Activated CD4-positive, alpha-beta memory T cell treated with anti-CD3 and anti-CD28 coated beads for 36 hours (primary cell): Measurements from ENCODE around the gene MVB12B. TPM values are rescaled to one million over a fixed set of nuclear protein-coding genes. Genes with fewer than 3 reads are reported as not detected.

Source experiments
- CTCF ChIA-PET: fragments of 350-600 bp; sonication (Branson Sonifier 250); formaldehyde crosslinking; loops from one replicate; lab custom pipeline; 2021; ENCODE audit warnings: antibody characterized with exemption, inconsistent platforms; lab: Charles Lee
- POLR2A ChIA-PET: fragments of 350-600 bp; sonication (Branson Sonifier 250); formaldehyde crosslinking; loops from one replicate; lab custom pipeline; 2021; ENCODE audit warnings: antibody characterized with exemption; lab: Charles Lee
- DNase-seq: peaks from one replicate; pipeline ENCODE4 v3.0.0-alpha.2; 2020
- H3K27ac Mint-ChIP-seq: one replicate; pipeline ENCODE4 v1.8.0; 2021; ENCODE audit warnings: mixed read lengths
- H3K27me3 Mint-ChIP-seq: one replicate; pipeline ENCODE4 v1.8.0; 2021; ENCODE audit warnings: mixed read lengths
- H3K36me3 Mint-ChIP-seq: one replicate; pipeline ENCODE4 v1.8.0; 2021; ENCODE audit warnings: mixed read lengths
- H3K4me1 Mint-ChIP-seq: one replicate; pipeline ENCODE4 v1.8.0; 2021; ENCODE audit warnings: low read depth, mixed read lengths
- H3K4me3 Mint-ChIP-seq: one replicate; pipeline ENCODE4 v1.8.0; 2021; ENCODE audit warnings: mild to moderate bottlenecking, mixed read lengths
- H3K9me3 Mint-ChIP-seq: one replicate; pipeline ENCODE4 v1.8.0; 2021; ENCODE audit warnings: mixed read lengths
- intact Hi-C: fragments of 100-400 bp; cut with micrococcal nuclease; formaldehyde crosslinking; loops from one replicate; pipeline ENCODE4 v1.15.1; 2023
- total RNA-seq, 2 experiments: library from RNA; stranded (reverse); gene quantifications; one replicate each; pipeline ENCODE4 v1.2.3, GENCODE V29; 2021

Gene MVB12B
- total RNA-seq, 2 experiments from 2014 or later, result 1.1 to 1.4 TPM

DNA sequence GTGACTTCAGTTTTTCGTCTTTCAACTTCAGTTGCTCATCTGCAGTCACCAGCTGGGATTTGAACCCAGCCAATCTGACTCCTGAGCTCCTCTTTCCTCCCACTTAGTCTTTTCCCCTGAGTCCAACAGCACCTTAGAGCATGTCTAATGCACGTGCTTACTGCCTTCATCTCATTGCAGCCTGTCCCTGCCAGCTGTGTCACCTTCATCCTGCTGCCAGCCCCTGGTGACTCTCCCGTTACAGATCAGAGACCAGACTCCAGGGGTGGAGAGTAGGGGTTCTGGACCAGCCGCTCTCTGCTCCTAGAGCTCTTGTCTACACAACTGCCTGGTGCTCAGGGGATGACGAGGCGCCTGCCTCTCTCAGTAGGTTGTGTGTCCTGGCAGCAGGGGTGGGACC is 154.2 kb downstream of the MVB12B start:
- Mint-ChIP-seq H3K4me3 (no peak overlapping the region), H3K27me3 (no peaks in the 10 kb centered on the region), H3K9me3 (peaks cover 4% of the 10 kb centered on the region), H3K27ac (no peak overlapping the region), H3K36me3 (no peaks in the 10 kb centered on the region), H3K4me1 (peaks cover 9% of the 10 kb centered on the region)
- ChIA-PET POLR2A (no interaction called here), CTCF (interaction anchor here (1.1 to 1.6 kb wide), 2 partner anchors 10 to 21 kb away, joined by 3 to 17 read pairs; no protein-coding TSS in a partner anchor)
- intact Hi-C loops, result no loop called here
- DNase-seq, result no peak

DNA sequence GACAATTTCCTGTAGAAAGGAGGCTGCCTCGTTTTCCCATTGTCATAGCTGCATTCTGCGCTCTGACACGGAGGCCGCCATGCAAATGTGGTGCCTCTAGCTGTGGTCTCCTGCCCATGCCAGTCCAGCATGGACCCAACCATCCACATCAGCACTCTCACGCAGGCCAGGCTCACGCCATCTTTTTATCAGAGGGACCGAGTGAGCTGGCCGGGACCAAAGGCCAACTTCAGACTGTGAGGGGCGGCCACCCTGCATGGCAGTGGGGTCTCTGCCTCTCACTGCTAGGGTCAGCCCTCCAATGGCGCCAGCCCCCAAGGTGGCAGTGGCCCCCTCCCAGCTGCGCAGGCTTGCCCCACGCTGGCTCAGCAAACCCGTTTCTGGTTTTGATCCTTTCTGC is 155.2 kb downstream of the MVB12B start:
- no peak overlapping the region for H3K27ac Mint-ChIP-seq
- no peaks in the 10 kb centered on the region for H3K27me3 Mint-ChIP-seq
- peaks cover 4% of the 10 kb centered on the region for H3K9me3 Mint-ChIP-seq
- CTCF ChIA-PET, result interaction anchor here (0.7 to 1.7 kb wide), 5 partner anchors 9 to 69 kb away, joined by 3 to 17 read pairs (median 5); no protein-coding TSS in a partner anchor
- no peaks in the 10 kb centered on the region for H3K36me3 Mint-ChIP-seq
- POLR2A ChIA-PET, result no interaction called here
- intact Hi-C loops, result no loop called here
- peaks cover 9% of the 10 kb centered on the region for H3K4me1 Mint-ChIP-seq
- DNase-seq, result no peak
- no peak overlapping the region for H3K4me3 Mint-ChIP-seq

DNA sequence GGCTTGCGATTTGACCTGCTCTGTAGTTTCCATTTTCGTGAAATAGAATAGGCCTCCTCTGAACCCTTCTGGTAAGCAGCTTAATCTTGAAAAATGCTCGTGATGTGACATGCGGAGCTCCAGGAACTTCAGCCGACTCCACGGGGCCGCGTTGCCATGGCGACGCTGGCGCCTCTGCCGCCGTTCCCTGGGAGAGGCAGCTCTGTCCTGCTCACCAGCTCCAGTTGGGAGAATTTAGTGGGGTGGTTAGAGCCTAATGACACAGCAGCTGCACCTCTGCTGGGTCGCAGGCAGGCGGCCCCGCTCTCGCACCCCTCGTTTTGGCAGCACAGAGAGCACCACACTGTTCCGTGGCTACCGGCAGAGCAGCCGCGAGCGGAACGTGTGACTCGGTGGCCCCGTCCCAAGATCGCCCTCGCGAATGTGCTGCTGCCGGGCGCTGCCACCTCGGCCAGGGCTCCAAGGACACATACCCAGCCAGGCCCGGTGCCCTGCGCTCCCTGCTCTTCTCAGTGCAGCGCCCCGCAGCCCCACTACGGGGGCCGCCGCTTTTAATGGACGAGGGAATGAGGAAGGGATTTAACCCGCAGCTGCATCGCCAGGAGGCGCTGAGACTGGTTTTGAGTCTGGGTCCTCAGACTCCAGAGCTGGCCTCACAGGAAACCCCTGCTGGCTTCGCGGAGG is 155.9 kb downstream of the MVB12B start:
- no peak for DNase-seq
- H3K36me3 Mint-ChIP-seq, result no peaks in the 10 kb centered on the region
- POLR2A ChIA-PET, result interaction anchor here (1.1 to 1.2 kb wide), 2 partner anchors 8 to 10 kb away, joined by 3 read pairs; no protein-coding TSS in a partner anchor
- intact Hi-C loops, result no loop called here
- H3K27me3 Mint-ChIP-seq, result no peaks in the 10 kb centered on the region
- CTCF ChIA-PET, result interaction anchor here (0.7 to 1.7 kb wide), 5 partner anchors 8 to 69 kb away, joined by 3 to 17 read pairs (median 5); no protein-coding TSS in a partner anchor
- H3K27ac Mint-ChIP-seq, result no peak overlapping the region
- H3K4me1 Mint-ChIP-seq, result peaks cover 9% of the 10 kb centered on the region
- no peaks in the 10 kb centered on the region for H3K9me3 Mint-ChIP-seq
- H3K4me3 Mint-ChIP-seq, result no peak overlapping the region

DNA sequence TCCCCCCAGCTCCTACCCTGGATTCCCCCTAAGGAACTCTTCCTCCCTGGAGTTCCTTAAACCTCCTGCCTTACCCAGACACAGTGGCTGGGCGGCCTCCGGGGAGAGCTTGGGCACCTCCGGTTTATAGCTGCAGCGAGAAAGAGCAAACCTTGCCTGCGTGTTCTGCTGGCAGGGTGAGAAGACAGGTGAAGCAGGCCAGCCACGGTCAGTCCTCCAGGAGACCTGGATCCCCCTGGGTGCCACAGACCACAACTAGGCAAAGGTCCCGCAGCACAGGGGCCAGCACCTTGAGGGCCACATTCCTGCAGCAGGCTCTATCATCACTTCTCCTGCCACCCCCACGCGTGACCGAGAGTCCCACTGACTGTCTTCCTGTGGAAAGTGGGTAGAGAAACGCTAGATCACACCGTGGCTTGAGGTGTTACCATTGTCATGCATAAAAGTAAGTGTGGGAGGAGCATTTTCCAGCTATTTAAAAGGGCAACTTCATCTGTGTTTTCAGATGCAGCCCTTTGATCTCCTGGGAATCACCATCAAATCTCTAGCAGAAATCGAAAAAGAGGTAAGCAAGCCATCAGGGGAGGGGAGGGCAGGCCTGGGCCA is 156.9 kb downstream of the MVB12B start:
- H3K9me3 Mint-ChIP-seq, result no peaks in the 10 kb centered on the region
- CTCF ChIA-PET, result interaction anchor here (0.7 kb wide), 1 partner anchor 8 kb away, joined by 6 read pairs; no protein-coding TSS in a partner anchor
- no peak overlapping the region for H3K4me3 Mint-ChIP-seq
- POLR2A ChIA-PET, result interaction anchor here (1.1 to 1.2 kb wide), 2 partner anchors 9 to 11 kb away, joined by 3 read pairs; no protein-coding TSS in a partner anchor
- H3K27ac Mint-ChIP-seq, result no peak overlapping the region
- H3K27me3 Mint-ChIP-seq, result no peaks in the 10 kb centered on the region
- no peaks in the 10 kb centered on the region for H3K36me3 Mint-ChIP-seq
- DNase-seq, result peak; percentile 19
- H3K4me1 Mint-ChIP-seq, result peaks cover 9% of the 10 kb centered on the region
- intact Hi-C loops, result no loop called here

DNA sequence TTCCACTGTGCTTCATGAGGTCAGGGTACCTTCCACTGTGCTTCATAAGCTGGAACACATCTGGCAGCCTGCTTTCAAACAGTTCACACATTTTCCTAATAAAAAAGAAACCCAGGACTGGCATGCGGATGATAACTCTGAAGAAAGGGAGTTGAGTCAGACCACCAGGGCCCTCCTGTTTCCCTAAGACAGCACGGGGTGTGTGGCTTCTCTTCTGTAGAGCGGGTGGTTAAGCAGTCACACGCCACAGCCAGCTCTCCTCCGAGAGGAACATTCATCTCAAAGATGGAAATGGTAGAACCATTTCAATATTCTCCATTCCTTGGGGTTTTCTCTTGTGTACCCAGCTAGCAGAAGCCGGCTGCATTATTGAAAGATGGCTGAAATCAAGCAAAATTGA is 159.0 kb downstream of the MVB12B start:
- H3K27ac Mint-ChIP-seq, result no peak overlapping the region
- CTCF ChIA-PET, result no interaction called here

DNA sequence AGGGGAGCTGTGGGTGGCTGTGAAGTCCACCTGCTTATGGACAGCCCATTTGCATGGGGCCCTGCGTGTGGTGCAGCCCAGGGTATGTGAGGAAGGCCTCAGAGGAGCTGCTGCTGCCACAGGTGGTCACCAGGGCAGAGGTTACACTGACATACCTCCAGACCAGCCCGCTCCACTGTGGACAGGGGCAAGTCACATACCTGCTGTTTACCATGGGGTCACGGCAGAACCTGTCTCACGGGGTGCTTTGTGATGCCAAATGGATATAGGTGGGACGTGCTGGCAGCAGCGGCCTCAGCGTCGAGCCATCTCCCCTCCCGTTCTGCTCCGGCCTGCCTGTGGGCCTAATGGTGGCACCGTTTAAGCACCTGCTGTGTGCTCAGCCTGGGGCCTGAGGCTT is 159.6 kb downstream of the MVB12B start:
- Mint-ChIP-seq H3K9me3 (no peaks in the 10 kb centered on the region), H3K4me3 (no peak overlapping the region), H3K36me3 (no peaks in the 10 kb centered on the region), H3K4me1 (peaks cover 12% of the 10 kb centered on the region), H3K27me3 (peaks cover 7% of the 10 kb centered on the region), H3K27ac (no peak overlapping the region)
- CTCF ChIA-PET, result no interaction called here
- POLR2A ChIA-PET, result no interaction called here
- intact Hi-C loops, result no loop called here
- no peak for DNase-seq

More for the DNA sequence above, 159.0 kb downstream of the MVB12B start:
- POLR2A ChIA-PET, result no interaction called here
- Mint-ChIP-seq H3K36me3 (no peaks in the 10 kb centered on the region), H3K9me3 (no peaks in the 10 kb centered on the region), H3K4me3 (no peak overlapping the region), H3K27me3 (peaks cover 3% of the 10 kb centered on the region), H3K4me1 (peaks cover 12% of the 10 kb centered on the region)
- DNase-seq, result no peak
- intact Hi-C loops, result no loop called here

DNA sequence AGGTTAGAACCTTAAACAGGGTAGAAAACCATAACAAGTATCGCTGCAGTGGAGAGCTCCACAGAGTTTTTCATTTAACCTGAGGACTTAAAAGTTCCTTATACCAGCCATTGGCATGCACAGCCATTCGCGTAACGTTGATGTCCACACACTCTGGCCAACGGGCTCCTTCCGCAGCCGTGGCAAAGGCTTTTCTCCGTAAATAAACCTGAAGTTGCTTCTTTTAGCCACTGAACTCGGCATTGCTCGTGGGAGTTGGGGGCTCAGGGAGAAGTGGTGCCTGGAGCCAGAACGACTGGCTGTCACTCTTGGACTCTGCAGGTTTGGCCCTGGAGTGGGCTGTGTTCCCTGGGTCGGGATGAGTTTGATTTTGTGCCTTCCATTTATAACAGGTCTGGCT is 161.2 kb downstream of the MVB12B start:
- H3K4me1 Mint-ChIP-seq, result peaks cover 12% of the 10 kb centered on the region
- peaks cover 9% of the 10 kb centered on the region for H3K27me3 Mint-ChIP-seq
- no peak for DNase-seq
- intact Hi-C loops, result no loop called here
- CTCF ChIA-PET, result no interaction called here
- H3K36me3 Mint-ChIP-seq, result no peaks in the 10 kb centered on the region
- H3K27ac Mint-ChIP-seq, result no peak overlapping the region
- POLR2A ChIA-PET, result no interaction called here
- H3K4me3 Mint-ChIP-seq, result no peak overlapping the region
- H3K9me3 Mint-ChIP-seq, result no peaks in the 10 kb centered on the region

DNA sequence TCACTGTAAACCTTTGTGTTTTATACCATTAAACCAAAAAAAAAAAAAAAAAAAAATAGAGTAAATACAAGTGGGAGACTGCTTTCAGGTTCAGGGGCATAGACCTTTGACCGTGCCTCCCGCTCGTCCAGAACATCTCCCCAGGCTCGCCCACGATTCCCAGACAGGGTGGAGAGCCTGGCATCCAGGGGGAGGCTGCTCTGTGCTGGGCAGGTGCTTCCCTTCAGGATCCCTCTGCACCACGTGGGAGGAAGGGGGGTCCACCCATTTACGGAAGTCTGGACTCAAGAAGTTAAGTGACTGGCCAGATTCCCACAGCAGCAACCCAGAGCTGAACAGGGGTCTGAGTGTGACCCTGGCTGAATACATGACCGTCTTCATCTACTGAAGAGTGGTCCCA is 161.7 kb downstream of the MVB12B start:
- Mint-ChIP-seq H3K27me3 (peaks cover 9% of the 10 kb centered on the region), H3K9me3 (no peaks in the 10 kb centered on the region), H3K27ac (no peak overlapping the region), H3K36me3 (no peaks in the 10 kb centered on the region), H3K4me3 (no peak overlapping the region), H3K4me1 (peaks cover 12% of the 10 kb centered on the region)
- intact Hi-C loops, result no loop called here
- no peak for DNase-seq
- CTCF ChIA-PET, result interaction anchor here (0.7 kb wide), 1 partner anchor 186 kb away, joined by 3 read pairs; no protein-coding TSS in a partner anchor
- POLR2A ChIA-PET, result no interaction called here

DNA sequence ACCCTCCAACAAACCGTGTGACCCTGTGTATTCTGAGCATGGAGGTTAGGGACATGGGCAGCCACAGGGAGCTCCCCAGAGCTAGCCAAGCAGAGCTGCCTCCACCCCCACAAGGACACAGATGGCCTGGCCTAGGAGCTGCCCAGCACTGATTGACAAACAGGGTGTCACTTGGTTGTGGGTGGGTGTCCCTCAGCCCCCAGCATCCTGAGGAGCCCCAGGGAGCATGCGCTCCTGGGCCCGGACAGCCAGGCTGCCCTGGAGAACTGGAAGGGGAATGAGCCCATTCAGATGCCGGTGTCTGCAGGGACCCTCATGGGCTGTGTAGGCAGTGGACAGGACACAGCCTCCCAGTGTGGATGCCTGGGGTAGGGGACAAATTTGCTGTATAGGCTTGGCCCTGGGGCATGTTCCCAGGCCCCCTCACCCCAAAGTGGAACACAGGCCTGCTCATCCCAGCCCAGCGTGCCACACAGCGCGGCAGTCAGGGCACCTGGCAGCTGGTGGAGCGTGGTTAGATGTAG is 162.3 kb downstream of the MVB12B start:
- Mint-ChIP-seq H3K9me3 (no peaks in the 10 kb centered on the region), H3K27me3 (peaks cover 9% of the 10 kb centered on the region), H3K36me3 (no peaks in the 10 kb centered on the region), H3K4me1 (peaks cover 6% of the 10 kb centered on the region), H3K4me3 (no peak overlapping the region), H3K27ac (no peak overlapping the region)
- DNase-seq, result no peak
- intact Hi-C loops, result no loop called here
- POLR2A ChIA-PET, result no interaction called here
- CTCF ChIA-PET, result interaction anchor here (0.7 to 1.0 kb wide), 2 partner anchors 69 to 187 kb away, joined by 3 read pairs; no protein-coding TSS in a partner anchor

DNA sequence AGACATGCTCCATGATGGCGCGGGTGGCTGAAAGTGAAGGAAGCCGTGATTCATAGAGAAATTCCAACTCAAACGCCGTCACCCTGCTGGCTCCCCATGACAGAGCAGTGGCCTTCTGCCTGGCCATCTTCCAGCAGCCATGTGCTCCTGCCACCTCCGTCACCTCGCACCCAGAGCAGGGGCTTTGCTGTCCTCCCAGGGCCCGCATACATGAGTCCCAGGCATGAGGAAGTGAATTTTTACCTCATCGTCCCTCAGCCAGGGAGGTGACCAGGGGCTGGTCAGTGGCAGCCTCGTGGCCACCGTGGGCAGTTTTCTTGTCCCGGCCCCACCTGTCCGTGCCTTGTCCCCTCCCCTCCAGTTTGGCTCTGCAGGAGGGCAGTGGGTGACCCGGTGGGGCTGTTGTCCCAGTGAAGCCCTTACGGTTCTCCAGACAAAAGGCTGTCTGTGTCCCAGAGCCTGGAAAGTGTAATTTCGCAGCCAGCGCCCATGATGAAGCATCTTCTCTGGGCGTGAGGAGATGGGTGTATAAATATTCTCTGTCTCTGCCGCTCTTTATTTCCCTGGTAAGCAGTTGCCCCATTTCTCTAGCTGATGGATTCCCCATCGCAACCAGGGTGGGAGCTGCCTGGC is 163.1 kb downstream of the MVB12B start:
- Mint-ChIP-seq H3K27me3 (peaks cover 9% of the 10 kb centered on the region), H3K36me3 (no peaks in the 10 kb centered on the region), H3K9me3 (no peaks in the 10 kb centered on the region), H3K4me3 (no peak overlapping the region), H3K4me1 (peaks cover 3% of the 10 kb centered on the region), H3K27ac (no peak overlapping the region)
- no peak for DNase-seq
- ChIA-PET POLR2A (no interaction called here), CTCF (interaction anchor here (0.8 to 3.9 kb wide), 16 partner anchors 8 to 1082 kb away, joined by 3 to 43 read pairs (median 10); partner anchors contain the start of gene MAPKAP1)
- intact Hi-C loops, result loop anchor here (2.0 to 10.0 kb wide), 5 partner anchors 92 to 1082 kb away; no protein-coding TSS in a partner anchor

DNA sequence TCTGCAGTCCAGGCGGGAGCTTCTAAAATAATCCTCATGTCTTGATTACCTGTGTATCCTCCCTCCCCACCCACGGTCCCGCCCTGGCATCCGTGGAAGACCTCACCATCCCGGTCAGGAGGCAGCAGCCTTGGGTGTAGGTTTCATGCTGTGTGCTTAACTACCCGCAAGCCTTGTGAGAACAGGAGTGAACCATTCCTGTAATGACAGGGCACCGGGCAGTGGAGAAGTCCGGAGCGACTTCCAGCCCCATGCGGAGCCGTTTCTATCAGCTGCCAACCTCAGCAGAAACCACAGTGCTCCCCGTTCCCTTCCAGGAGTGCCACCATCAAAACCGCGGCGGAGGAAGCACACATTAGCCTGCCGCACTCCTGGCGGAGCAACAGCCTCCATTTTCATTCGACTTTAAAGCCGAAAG is 163.6 kb downstream of the MVB12B start:
- ChIA-PET POLR2A (no interaction called here), CTCF (interaction anchor here (0.6 to 3.9 kb wide), 31 partner anchors 9 to 1083 kb away, joined by 3 to 43 read pairs (median 7); partner anchors contain the start of gene MAPKAP1)
- H3K9me3 Mint-ChIP-seq, result no peaks in the 10 kb centered on the region
- H3K27me3 Mint-ChIP-seq, result peaks cover 9% of the 10 kb centered on the region
- no peak overlapping the region for H3K27ac Mint-ChIP-seq
- intact Hi-C loops, result loop anchor here (2.0 to 10.0 kb wide), 5 partner anchors 93 to 1083 kb away; no protein-coding TSS in a partner anchor
- no peak overlapping the region for H3K4me3 Mint-ChIP-seq
- H3K4me1 Mint-ChIP-seq, result peaks cover 3% of the 10 kb centered on the region
- DNase-seq, result peak; percentile 18
- no peaks in the 10 kb centered on the region for H3K36me3 Mint-ChIP-seq
